Epidermal melanocyte (primary cell): ENCODE data around the gene ARHGEF28.
A peak's percentile ranks its signal among the peaks of the same experiment; 100 is the strongest.

Source experiments
- DNase-seq: peaks from one replicate; pipeline ENCODE4 v3.0.0; 2011; ENCODE audit warnings: low spot score; ENCODE audit not compliant: insufficient read length

ARHGEF28 gene

DNA sequence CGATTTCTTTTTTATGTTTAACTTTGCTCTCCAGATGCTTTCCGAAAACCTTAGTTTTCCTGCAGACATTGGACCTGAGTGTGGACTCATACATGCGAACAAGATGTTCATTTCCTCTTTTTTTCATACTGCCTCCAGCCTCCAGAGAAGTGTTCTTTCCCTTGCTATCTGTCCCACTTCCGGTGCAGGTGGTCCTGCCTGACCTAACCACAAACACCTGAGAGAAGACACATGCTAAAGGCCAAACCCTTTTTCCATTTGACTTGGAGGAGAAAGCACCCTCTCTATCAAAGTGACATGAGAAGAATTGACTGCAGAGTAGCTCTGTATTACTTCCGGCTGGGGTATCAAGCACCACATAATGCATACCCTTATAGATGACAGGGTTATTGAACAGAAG lies 334.0 kb downstream of the ARHGEF28 start:
- no peak for DNase-seq

DNA sequence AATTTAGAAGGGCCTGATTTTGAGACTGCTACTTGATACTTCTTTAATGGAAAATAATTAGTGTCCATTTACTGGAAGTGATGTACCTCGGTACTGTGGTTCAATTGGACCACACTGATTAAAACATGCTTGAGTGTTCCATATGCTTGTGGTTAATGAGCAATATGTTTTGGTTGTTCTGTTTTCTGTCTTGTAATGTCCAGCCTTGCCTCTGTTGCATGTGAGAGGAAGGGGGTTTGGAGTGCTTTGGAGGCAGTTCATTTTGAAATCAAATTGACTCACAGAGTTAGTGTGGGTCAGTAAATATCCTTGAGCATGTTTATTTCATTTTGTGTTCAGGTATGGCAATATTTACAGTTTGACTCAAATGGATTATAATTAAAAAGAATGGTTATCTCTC lies 334.4 kb downstream of the ARHGEF28 start:
- DNase-seq: no peak

DNA sequence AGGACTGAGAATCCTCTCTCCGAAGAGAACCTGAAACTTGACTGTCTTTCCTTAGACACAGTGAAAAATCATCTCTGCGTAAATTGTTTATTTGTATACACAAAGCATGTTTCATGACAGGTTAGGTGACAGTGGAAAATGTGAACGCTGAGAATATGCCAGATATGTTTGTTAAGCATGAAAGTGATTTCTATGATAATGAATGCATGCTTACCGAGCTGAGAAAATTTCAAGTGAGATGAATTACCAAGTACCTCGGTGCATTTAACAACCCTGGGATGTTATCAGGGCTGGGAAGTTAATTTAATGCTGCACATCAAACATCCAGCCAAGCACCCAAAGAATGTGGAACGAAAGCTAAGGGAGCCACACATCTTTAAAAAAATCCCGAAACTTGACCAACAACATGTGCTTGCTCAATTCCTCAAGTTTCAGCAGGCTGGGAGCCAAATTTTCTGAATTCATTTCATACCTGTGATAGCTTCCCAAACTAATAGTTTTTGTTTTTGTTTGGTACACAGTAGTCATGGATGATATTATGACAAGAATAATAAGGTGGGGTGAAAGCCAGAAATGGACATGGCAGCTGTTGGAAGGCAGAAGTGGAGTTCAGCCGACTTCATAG lies 336.9 kb downstream of the ARHGEF28 start:
- DNase-seq: no peak

DNA sequence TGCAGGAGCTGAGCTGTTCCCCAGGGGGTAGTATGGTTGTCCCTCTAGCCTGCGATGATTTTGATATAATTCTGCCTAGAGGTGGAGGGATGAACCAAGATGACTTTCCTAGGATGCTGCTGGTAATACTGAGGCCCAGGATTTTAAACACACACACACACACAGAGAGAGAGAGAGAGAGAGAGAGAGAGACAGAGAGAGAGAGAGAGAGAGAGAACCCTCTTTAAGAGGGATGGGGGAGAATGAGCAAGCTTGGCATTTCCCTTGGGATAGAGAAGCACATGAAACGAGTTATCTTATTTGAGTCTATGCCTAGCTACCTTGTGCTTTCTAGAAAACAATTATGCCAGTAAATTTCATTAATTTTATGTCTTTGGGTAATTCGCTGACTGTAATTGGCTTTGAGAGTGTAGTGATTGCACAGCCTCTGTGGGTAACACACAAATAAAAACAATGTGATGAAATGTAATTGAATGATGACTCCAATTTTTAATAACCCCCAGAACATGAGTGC lies 338.4 kb downstream of the ARHGEF28 start:
- no peak for DNase-seq

DNA sequence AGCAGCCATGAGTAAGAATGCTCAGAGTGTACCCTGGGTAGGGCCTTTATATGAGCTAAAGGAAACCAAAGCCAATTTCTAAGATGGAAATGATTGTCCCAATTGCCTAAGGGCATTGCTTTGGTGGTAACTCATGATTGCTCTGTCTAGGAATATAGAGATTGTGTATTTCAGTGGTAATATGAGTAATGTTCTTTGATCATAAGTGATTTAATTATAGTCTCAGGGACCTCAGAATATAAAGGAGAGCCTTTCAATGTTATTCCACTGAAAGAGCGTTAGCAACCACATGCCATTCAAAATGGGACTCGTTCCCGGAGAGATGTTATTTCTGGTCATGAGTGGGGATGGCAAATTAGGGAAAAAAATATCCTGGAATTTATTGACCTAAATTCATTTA lies 340.5 kb downstream of the ARHGEF28 start:
- peak; percentile 45 for DNase-seq

DNA sequence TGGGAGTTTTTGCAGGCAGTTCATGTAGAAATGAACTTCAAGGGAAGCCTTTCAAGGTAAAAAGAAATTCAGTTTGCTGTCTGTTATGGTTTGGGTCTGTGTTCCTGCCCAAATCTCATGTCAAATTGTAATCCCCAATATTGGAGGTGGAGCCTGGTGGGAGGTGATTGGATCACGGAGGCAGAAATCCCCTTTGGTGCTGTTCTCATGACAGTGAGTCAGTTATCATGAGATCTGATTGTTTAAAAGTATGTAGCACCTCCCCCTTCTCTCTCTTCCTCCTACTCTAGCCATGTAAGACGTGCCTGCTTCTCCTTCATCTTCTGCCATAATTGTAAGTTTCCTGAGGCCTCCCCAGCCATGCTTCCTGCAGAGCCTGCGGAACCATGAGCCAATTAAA lies 341.4 kb downstream of the ARHGEF28 start:
- no peak for DNase-seq

DNA sequence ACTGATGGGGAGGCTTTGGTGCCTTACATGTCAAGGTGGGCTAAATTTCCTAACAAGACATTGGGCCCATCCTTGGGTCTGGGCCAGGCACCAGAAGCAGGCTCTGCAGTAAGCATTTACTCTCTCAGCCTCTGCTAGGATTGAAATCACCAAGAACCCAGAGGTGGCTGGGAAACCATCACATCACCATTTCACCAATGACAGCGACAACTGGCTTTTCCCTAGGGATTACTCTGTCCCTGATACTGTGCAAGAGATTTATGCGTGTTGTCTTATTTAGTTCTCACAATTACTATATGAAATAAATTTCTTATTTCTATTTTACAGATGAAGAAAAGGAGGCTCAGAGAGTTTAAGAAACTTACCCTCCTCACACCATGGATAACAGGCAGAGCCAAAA lies 342.2 kb downstream of the ARHGEF28 start:
- DNase-seq: no peak

DNA sequence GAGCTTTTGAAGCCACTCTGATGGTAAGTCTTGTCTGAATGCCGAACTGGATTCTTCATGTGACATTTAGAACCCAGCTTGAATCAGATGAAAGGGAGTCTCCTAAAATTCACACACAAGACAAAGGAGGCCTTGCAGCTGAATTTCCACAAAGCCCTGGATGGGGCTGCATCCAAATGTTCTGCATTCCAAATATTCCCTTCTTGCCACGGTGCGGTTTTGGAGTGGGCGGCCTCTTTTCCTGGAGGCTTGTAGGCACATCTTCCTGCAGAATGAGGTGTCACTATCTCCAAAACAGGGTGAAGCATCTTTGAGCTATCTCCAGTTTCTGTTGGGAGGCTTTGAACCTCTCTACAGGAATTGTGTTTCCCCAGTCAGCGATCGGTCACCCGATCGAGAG lies 342.7 kb downstream of the ARHGEF28 start:
- DNase-seq: no peak

DNA sequence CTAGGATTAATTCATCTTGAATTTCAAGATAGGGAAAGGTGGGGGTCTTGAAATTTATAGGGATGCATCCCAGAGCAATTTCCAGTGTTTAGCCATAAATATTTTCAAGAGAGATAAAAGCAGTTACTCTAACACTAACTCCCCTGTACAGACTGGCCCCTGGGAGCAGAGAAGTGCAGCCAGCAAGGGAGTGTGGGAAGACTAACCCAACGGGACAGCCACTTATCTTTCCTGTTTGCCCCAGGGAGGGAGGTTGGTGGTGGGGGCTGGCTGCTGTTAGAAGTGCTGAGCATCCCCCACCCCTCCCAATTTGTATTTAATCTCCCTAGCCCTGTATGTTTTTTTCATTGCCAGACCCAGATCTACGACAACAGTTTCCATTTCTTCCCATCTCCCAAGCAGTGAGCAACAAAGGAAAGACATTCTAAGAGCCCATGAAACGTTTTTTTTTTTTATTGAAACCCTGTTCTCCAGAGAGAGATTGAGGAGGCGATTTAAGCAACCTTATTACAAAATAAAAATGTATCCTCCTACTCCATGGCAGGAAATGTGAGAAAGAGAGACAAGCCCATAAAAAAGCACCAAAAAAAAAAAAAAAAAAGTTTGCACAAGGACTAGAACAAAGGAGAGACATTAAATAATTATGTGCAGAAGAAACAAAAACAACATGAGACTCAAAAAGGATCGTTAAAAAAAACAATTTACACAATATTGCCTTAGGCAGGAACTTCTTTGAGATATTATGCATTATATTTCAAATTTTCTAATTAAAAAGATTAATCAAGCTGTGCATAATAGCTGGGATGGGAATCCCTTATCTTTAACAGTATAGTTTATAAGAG lies 343.4 kb downstream of the ARHGEF28 start:
- no peak for DNase-seq

DNA sequence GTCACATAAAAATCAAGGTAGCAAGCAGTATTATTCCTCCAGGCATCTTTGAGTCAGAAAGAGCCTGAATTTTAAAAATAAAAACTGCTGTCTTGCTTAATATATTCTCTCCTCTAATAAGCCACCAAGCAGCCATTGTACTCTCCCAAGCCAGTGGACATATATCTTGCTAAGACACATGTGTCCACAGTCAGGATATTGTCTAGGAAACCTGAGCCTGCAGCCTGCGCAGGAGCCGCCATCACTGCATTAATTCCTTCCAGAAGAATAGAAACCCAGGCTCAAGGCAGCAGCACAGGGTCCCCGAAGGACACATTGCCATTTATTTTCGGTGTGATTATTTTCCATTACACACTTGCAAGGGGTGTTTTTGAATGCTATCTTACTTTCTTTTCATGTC lies 345.3 kb downstream of the ARHGEF28 start:
- DNase-seq: no peak

DNA sequence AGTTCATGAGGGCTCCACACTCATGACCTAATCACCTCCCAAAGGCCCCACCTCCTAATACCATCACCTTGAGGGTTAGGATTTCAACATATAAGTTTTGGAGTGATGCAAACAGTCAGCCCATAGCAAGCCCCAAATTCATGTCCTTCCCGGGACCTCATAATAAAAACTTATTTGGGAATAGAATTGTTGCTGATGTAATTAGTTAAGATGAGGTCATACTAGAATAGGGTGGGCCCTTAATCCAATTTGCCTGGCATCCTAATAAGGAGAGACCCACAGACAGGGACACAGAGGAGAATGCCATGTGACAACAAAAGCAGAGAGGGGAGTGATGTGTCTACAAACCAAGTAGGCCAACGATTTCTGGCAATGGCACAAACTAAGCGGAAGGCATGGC lies 347.1 kb downstream of the ARHGEF28 start:
- no peak for DNase-seq

DNA sequence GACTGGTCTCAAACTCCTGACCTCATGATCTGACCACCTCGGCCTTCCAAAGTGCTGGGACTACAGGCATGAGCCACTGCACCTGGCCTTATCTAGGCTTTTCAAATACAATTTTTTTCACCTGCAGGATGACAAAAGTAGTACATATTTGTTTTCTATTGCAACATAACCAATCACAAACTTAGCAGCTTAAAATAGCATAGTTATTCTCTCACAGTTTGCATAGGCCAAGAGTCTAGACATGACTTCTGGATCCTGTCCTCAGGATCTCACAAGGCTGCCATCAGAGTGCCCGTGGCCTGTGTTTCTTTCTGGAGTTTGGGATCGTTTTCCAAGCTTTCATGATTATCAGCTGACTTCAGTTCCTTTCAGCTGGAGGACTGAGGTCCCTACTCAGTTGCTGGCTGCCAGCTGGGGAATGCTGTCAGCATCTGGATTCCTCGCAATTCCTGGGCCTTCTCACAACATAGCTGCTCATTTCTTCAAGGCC lies 348.9 kb downstream of the ARHGEF28 start:
- no peak for DNase-seq

DNA sequence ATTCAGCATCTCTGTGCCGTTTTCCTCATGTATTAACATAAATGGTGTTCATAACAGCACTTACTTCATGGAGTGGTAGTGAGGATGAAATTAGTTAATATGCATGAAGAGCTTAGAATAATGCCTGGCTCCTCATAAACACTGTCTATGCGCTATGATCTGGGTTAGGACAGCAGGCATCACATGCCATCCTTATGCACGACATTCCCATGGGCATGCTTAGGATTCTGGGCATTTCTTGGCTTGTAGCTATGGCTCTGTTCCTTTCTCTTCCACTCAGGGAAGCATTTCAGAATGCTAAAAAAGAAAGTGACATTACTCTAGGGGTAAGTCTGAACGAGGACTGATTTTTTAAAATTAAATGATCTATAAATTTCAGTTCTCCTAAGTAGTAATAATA lies 349.8 kb downstream of the ARHGEF28 start:
- DNase-seq: no peak

DNA sequence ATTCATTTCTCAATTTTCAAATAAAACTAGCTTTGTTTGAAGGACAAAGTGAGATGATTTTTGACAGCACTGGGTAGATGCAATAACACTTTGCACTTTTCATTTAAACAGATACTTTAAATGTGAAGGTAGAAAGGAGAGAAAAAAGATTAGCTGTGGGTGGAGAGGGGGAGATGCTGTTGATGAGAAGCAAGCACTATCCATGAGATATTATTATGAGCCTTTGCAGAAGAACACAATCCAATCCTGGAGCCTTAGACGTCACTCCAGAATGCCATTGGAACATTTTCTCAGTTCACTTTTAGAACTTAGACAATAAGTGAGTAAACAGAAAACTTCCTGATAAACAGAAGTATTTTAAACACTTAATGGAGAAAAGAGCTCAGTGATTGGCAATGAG lies 351.1 kb downstream of the ARHGEF28 start:
- no peak for DNase-seq

DNA sequence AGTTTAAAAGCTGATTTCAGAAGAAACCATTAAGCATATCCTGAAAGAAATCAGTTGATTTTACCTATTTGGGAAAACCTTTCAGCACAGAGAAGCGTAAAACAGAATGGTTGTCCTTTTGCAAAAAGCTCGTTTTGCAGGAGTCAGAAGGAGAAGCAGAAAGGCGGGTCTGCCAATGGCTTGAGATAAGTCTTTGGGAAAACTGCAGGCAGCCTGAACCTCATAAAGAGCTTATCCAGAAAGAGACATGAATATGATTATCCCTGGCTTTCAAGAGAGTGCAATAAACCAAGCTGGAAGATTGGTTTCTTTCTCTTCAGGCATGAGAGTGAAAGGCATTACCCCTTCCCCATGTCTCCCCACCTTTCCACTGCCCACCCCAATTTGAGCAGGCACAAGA lies 353.3 kb downstream of the ARHGEF28 start:
- DNase-seq: no peak

DNA sequence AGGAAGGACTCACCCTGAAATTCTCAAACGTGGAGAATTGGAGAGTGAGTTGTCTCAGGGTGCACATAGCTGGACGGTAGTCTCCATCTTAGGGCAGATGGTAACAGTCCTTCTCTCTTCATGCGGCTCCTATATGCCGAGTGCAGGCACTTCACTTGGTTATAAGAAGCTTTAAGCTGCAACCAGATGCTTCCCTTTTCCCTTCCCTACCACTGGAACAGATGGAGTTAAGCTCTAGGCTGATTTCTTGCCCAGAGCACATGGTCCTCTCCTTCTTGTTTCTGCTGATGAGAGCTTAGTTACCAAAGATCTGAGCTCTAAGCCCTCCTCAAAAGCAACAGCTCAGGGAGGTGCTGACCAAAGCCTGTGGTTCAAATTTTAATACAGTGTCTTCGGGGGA lies 355.7 kb downstream of the ARHGEF28 start:
- DNase-seq: no peak

DNA sequence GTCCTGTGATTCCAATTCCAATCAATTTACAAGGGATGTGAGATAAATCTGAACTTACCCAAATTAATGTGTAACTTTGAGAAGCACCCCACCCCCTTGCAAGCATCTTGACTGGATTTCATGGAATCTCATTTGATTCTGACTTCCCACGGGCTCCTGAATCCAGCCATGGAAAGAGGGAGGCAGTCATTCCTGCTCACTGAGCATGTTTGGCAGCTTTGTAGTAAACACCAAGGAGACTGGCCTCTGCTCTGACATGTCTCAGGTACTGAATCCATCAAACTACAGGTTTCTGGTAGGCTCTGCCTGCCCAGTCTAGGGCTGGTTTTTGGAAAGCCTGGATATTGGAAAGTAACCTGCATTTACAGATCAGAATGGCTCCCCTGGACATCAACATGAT lies 357.6 kb downstream of the ARHGEF28 start:
- no peak for DNase-seq

DNA sequence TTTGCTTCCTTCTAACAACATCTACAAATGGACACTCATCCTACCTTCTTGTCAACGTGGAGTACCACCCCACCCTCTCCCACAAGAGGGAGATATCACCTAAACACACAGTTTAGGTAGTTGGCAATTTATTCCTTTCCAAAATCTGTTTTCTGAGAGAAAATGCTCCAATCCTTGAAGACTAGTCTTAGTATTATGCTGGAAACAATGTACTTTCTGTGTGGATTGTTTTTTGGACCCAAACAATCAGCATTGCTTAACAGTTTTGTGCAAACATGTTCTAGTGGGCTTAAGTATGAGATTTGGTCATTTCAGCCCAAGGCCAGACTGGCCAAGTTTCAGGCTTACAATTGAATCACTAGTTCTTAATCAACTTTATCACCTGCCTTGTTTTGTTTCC lies 359.1 kb downstream of the ARHGEF28 start:
- no peak for DNase-seq

DNA sequence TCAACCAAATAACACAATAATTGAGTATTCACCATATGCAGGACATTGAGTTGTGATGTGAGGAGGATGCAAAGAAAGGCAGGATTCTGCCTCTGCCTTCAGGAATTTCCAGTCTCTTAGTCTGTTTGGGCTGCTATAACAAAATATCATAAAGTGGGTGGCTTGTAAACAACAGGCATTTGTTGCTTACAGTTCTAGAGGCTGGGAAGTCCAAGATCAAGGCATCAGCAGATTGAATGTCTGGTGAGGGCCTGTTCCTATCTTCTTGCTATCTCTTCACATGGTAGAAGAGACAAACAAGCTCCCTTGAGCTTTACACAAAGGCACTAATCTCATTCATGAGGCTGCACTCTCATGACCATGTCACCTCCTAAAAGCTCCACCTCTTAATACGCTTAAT lies 360.7 kb downstream of the ARHGEF28 start:
- no peak for DNase-seq

DNA sequence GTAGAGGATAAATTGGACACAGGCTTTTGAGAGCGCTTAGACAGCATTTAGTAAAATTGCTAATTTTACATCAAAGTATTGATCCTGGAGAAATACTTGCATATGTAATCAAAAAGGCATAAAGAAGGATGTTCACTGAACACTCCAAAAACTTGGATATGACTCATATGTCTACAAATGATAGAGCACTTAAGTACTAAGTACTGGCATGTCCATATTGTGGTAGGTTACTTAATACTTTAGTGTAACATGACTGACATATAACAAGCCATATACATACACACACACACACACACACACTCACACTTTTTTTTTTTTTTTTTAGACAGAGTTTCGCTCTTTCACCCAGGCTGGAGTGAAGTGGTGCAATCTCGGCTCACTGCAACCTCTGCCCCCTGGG lies 361.9 kb downstream of the ARHGEF28 start:
- no peak for DNase-seq

DNA sequence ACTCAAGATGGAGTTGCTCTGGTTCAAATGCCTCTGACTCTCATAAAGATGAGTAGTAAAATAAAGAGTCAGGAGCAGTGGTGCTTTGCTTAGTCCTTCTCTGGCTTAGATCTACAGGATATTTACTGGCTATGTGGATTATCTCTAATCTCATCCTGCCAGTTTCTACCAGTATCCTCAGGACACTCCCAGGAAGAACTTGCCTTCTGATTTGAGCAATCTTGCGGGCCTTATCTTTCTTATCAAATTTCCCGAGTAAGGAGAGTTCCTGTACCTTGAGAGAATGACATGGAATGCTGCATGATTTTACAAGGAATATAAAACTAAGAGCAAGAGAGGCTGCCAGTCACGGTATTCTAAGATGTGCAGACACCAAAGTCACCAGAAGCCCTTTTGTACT lies 364.0 kb downstream of the ARHGEF28 start:
- no peak for DNase-seq
